ENCODE measurements around the gene FRMD4A.
"Not testable (repeated sequence)": the region's sequence is repeated elsewhere in the genome, so short reads cannot be mapped to it uniquely, and the experiment has no call there.

Gene FRMD4A

DNA sequence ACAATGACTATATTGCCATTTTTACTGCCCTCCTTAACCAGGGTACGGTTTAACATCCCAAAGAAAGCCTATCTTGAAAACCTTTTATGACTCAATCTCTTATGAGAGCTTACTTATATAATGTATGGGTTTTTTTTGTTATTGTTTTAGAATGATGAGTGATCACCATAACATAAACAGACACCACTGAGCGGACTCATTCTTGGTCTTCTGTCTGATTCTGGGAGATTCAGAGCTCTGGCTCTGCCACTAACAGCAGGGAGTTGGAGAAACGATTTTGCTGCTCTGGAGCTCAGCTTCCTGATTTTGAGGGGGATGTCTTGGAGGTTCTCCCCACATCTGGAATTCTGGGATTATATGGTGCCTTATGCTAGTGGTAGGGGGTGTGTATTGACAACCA, 244.1 kb downstream of the FRMD4A start:
- no peak for DNase-seq

DNA sequence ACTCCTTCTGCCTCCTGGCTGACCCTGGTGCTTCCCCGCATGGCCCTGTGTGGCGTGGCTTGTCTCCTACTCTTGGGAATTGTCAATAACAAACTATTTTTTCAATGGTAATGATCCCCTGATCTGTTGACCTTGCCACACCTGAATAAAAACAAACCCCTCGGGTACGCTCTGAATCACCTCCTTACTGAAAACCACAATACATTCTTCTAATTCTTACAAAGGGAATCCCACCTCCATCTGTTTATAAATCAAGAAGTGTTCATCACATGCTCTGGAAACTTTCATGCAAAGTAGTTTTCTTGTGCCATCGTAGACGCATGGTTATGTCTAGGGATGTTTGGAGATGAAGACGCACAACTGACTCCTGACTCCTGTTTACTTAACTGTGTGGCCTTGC, 245.8 kb downstream of the FRMD4A start:
- DNase-seq, result no peak

DNA sequence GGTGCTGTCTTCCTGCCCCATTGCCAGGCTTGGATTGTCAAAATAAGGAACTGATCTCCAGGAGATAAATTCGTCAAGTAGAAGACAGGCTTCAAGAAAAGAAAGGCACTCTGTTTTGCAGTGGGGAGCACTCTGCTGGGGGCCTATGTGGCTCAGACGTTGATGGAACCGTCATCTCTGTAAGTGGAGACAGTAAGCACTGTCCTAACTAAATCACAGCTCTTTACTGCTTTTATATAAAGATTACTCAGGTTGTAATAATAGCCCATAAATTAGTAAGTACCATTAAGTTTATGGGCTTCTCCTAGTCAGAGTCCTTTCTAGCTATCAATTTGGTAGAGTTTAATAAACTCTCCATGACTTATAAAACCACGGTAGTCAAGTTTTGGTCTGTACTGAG, 249.9 kb downstream of the FRMD4A start:
- DNase-seq, result no peak

DNA sequence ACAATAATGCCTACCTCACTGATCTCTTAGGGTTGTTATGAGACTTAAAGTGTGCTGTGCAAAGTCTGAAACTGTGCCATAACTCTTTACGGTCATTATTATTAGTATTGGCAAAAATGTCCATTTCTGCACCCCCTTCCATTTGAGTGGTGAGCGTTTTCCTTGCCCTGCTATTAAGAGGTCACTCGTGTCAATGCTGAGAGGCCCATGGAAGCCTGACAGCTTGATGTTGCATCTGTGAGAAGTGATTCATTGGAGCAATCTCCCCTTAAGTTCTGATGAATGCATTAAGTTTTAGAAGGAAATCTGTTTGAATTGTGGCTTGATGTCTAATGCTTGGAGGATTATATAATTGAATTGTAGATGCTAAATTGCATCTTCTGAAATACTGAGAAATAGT, 253.3 kb downstream of the FRMD4A start:
- no peak for DNase-seq

DNA sequence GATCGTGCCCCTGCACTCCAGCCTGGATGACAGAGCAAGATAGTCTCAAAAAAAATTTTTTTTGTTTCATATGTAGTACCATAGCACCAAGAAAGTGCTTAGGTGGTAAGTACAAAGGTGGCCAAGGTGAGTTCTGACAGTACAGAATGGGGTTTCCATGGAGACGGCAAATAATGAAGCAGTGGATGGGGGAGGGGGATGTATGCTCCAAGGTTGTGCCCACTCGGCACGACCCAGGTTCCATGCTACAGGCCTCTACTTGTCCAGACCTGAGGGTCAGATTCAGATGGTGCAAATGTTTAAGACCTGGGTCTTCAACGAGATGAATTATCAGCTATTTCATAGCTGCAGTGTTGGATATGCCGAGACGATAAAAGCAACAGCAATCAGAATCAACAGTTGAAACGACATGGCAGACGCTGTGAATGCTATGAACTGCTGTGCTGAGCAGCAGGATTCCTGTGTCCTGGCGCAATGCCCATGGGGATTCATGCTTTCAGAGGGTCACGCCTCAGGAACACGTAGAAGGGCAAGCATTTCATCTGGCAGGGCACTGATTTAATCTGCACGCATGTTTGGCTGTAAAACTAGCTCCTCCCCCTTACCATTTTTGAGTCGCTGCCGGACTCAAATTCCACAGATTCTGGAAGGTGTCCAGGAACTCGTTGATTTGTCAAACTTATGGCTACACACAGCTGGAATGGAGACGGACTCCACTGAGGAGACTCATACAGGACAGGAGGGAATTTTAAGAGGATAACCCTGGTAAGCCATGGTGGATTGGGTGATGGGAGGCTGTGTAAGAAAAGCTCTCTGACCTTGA, 256.5 kb downstream of the FRMD4A start:
- DNase-seq, result peak; percentile 23

DNA sequence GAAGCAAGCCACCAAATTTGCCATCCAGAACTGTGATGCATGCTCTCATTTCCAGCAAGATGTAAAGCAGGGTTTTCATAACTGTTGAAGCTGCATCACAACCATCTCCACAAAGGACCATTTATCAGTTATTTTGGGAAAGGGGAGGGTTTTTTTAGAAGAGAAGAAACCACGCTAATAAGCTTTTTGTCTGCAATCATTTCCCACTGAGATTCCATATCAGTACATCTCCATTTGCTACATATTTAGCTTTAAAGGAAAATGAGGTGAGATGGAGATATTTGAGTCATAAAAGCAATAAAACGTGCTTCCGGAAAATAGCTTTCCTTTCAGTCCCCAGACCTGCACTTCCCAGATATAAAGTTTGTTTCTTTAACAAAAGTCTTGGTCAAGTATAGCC, 258.2 kb downstream of the FRMD4A start:
- no peak for DNase-seq

DNA sequence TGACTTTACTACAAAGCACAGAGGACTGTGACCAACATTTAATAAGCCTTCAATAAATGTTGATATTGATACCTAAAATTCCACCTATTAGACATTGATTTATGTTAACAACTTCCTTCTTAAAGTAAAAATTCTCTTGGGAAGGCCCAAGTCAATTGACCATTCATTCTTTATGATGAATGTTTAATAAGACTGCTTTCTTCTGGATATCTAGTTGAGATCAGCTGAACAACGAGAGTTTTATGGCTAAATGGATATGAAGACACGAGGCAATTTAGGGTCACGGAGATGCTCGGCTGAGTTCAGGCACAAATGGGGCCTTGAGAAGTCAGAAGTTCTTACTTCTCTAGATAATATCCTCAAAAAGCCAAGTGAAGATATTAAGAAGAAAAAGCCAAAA, 258.8 kb downstream of the FRMD4A start:
- no peak for DNase-seq

DNA sequence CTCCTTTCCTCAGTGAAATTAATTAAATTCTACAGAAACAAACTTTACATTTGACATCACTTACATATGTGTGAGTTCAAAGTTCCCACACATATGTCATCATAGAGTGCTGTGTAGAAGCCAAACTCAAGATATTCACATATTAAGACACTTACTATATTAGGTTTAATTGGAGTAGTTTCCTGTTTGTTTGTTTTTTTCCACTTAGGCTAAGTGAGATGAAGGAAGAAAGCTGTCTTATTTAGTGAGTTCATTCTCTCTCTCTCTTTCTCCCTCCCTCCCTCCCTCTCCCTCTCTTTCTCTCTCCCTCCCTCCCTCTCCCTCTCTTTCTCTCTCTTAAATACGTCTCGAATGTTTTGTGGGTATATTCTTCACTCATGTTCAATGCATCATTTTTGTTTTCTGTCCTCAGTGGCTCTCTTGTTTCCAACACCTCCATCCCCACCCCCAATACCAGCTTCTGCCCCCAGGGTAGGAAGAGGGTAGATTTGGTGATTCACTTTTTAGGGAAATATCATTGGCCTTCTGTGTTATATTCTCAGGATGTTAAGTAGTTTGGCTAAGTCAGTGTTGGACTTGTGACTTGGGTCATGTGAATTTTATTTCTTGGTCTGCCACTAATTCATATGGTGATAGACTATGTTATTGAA, 262.0 kb downstream of the FRMD4A start:
- no peak for DNase-seq

DNA sequence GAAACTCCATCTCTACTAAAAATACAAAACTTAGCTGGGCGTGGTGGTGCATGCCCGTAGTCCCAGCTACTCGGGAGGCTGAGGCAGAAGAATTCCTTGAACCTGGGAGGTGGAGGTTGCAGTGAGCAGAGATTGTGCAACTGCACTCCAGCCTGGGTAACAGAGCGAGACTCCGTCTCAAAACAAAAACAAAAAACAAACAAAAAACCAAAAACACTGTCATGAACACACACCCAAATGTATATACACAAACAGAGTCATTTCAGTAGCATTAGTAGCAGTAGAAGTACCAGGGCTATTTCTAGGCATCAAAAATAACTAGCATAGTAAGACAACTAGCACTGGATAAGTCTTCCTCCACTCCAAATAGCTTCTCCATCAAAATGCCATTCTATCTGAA, 263.1 kb downstream of the FRMD4A start:
- DNase-seq, result not testable (repeated sequence)

DNA sequence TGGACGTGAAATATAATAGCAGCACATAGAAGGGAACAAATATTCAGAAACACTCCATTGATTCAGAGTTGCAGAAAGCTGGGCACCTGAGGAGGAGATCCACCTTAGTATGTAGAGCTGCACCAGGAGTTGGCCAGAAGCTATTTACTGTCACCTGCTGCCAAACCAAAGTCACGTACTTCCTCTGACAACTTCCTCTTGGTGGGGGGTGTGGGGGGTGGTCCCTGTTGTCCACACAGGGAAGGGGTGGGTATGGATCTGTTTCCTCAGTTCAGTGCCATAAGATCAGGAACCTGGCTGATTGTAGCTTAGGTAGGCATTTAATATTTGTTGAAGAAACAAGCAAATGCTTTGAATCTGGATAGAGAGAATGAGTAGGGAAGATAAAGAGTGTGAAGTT, 264.6 kb downstream of the FRMD4A start:
- DNase-seq, result no peak

DNA sequence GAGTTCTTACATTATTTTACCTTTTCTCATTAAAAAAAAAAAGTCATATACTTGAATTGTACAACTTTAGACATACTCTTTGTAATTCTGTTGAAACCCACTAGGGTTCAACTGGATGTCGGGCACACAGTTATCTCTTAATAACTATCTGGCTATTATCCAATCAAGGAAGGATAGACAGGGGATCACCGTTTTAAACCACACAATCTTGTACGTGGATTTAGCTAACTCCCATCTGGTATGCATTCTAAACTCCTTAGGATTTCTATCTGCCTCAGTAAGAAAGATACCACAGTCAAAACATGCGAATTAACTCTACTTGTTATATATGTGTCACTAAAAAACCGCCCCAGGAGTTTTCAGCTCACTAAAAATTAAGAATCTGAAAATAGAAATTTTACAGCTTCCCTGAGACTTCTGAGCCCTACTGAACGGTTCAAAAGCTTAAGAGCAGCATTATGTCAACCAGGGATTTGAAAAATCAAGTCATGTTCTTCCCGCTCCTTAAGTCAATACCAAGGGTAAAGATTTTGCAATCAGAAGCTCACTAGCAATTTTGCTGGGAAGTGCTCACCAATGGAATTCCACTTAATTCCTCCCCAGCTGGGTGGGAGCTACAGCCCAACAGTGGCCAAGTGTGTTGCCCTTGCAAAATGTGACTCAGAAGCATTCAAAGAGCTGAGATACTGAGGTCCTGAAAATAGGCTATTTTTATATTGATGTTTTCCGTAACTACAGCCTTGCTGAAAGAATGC, 267.0 kb downstream of the FRMD4A start:
- no peak for DNase-seq

DNA sequence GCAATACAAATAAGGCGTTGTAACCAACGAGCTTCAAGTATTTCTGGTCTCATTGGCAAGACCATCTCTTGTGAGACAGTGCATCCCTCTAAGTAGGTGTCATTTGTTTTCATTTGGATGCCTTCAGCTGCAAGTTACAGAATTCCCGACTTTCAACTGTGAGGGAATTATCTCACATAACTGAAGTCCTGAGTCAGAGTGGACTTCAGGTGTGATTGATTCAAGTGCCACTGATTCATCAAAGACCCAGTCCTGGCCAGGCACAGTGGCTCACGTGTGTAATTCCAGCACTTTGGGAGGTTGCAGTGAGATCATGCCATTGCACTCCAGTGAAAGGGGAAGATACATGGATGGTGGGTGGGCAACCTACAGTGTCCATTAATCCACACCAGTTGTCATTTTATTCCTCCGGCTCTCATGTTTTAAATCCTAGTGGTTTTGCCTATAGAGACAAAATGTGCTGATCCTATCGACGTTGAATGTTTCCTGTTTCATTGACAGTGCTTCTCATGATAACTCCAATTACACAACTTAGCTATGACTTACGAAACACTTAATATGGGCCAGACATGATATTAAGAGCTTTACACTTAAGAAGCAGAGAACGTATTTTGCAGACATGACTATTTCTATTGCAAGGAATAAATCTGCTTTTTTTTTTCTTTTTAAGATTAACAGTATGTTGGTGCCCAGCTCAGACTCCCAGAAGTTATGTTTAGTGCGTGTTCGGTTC, 268.0 kb downstream of the FRMD4A start:
- no peak for DNase-seq

DNA sequence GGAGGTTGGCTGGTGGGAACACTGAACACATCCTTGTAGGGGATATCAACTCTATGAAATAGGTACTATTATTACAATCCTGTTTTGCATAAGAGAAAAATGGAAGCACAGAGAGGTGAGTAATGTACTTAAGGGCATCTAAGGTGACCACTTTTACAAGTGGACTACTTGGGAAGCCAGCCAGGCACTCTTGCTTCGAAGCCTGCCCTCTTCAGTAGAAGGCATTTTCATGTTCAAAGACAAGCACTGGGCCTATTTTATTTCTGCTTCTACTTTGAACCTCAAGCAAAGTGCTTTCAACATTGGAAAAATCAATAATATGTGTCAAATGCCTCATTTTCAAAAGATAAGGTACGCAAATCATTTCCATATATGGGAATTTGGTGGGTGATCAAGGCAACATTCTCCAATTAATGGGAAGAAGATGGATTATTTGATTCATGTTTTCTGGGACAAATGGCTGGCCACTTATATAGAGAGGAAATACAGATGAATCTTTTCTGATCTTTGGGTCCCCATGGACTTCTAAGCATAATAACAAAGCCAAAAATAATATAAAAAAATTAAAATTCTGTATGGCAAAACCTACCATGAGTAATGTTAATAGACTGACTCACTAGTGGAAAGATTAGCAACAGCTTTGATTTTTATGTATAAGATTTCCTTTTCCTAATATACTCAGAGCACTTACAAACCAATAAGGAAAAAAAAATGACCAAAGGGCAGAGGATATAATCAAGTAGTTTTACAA, 270.2 kb downstream of the FRMD4A start:
- no peak for DNase-seq

DNA sequence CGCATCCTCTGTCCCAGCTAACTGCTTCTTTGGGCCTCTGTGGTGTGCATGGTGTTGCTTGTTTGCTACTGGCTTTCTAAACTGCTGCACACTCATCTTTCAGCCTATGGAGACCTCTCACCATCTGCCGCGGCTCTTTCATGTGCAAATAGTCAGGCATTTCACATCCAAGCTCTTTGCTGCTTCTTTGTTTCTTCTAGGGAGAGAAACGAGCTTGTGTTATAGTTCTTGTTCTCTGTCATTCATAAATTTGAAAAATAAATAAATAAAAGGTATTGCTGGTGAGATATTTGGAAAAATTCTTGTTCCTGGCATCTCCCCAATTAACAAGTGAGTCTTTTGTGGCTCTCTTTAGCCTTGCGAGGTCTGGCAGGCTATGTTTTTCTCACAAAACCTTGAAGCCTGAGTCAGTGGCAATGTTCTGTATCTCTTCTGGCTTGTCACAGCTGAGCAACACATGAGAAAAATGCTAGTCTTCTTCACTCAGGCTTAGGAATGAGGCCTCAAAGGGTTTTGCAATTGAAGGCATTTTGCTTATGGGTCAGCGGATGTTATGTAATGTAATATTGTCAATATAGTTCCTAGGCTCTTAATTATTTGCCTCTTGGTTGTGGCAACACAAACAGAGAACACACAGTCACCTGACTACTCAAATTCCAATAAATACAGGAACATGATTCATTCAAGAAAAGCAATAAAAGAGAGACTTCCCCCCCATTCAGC, 274.0 kb downstream of the FRMD4A start:
- no peak for DNase-seq

DNA sequence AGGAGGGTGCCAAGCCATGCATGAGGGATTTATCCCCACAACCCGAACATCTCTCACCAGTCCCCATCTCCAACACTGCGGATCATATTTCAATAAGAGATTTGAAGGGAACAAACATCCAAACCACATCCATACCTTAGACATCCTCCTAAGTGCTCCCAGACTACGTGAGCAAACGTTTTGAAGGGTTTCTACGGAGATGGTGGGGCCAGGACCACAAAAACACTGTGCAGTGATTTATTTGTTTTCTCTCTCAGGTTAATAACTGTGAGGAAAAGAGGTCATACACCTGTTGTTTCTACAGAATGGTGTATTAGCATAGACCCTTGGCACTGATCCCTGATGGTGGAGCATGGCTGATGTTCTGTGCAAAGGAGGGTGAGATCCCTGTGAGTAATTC, 277.8 kb downstream of the FRMD4A start:
- DNase-seq, result no peak

DNA sequence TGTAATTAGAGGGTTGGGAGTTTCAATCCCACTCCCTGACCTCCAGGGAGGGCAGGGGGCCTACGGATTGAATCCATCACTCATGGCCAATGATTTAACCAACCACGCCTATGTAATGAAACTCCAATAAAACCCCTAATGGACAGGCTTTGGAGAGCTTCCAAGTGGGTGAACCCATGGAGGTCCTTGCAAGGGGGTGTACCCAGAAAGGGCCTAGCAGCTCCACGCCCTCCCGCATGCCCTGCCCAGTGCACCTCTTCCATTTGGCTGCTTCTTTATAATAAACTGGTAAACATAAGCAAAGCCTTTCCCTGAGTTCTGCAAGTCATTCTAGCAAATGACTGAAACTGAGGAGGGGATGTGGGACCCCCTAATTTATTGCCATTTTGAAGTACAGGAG, 280.1 kb downstream of the FRMD4A start:
- DNase-seq, result no peak

DNA sequence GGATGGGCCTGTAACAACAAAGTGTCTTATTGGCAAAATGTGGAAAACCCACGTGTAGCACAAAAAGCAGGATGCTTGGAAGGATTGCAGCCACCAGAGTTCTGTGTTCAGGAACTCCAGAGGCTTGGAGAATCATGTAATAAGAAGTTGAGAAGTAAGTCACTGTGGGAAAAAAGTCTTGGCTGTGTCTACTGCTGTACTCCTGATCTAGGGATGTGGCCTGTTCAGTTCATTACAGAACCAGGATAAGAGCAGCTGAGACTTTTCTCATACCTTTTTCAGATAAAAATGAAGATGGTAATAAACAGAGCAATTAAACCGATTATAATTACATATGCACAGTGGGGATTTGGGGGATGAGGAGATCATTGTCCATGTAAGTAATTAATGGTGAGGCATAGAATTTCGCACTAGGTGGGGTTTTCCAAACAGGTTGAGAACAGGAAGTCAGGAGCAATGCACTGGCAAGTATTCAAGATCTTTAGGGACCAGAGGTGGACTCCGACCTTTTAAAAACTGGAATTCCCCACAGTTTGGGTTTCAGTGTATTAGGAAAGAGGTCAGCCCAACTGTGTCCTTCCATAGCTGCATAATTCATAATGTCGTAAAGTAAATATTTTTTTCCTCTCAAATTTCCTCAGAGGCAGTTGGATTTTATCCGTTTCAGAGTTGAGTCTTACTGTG, 281.7 kb downstream of the FRMD4A start:
- no peak for DNase-seq

DNA sequence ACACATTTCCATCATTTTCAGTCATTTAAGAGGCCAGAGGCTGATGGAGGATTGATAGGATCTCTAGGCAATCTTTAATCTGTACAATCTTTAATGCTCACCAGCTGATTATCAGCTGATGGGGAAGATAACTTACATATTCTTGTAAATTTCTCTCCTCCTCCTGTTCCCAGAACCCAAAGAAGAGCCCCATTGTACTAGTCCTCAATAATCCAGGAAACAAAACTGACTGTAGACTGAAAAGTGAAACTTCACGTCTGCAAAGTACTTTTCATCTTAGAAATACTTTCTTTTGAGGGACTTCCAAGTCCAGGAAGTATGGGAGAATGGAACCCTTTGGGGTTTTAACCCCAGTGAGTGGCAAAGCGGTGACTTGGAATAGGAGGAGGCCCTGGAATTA, 283.3 kb downstream of the FRMD4A start:
- no peak for DNase-seq

DNA sequence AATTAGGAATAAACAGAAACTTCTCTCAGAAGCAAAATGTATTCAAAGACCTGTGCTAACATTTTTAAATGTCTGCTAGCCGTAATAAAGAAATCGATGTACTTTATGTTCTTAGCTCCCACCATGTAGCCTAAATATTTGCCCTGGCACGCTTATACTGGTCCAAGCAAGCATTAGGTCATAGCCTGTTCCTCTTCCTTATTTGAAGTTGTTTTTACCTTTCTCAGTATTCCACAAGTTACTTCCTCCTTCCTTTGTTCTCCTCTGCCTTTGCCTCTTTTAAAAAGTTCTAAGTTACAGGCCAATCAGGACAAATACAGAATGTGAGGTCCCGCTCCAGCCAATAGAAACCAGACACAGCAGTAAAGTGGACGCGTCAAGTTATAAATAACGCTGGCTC, 288.7 kb downstream of the FRMD4A start:
- DNase-seq, result not testable (repeated sequence)

DNA sequence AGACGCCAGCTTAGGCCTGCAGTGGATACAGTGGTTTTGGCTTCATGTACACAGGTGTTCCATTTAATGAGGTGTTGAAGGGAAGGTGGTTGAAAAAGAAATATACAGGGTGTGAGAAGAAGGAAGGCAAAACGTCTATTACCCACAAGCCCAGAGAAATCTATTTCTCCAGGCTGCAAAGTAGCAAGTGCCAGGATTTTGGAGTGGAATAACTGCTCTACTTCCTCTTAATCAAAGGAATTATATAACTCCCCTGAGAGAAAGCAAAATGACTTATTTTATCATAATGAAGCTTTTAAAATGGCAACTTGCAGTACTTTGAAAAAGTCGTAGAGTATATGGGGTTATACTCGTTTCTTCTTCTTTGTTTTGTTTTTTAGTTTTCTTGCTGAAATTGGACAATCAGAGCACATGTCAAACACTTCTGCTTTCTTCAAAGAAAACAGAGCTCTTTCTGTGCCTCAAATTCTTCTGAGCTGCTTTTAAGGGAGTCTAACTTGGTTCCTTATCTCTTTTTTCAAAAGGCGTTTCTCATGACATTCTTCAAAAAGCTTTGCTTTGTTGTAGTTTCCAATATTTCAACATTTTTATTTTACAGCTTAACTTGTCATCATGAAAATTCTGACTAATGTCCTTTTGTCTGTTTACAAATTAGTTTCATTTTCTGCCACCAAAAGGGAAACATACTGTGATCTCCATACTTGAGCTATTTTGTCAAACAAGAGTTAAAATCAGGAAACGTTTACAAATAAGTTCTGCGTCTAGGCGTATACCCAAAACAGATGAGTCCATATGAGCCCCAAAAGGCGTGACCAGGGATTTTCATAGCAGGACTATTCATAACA, 289.7 kb downstream of the FRMD4A start:
- no peak for DNase-seq
